ENCODE data around the gene CYP4F22. TPM values are rescaled to one million over a fixed set of nuclear protein-coding genes. Genes with fewer than 3 reads are reported as not detected.

CYP4F22 gene
- total RNA-seq, 1 donor from 2014 or later = not detected

GRCh38 chr19:15495151-15495550, 13.2 kb upstream of the CYP4F22 start:
- TF ChIP-seq, protein P1, sequence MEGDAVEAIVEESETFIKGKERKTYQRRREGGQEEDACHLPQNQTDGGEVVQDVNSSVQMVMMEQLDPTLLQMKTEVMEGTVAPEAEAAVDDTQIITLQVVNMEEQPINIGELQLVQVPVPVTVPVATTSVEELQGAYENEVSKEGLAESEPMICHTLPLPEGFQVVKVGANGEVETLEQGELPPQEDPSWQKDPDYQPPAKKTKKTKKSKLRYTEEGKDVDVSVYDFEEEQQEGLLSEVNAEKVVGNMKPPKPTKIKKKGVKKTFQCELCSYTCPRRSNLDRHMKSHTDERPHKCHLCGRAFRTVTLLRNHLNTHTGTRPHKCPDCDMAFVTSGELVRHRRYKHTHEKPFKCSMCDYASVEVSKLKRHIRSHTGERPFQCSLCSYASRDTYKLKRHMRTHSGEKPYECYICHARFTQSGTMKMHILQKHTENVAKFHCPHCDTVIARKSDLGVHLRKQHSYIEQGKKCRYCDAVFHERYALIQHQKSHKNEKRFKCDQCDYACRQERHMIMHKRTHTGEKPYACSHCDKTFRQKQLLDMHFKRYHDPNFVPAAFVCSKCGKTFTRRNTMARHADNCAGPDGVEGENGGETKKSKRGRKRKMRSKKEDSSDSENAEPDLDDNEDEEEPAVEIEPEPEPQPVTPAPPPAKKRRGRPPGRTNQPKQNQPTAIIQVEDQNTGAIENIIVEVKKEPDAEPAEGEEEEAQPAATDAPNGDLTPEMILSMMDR (IDR thresholded peaks at IDR 0.05; ENCODE audit: unreplicated experiment) = no peak

DNA sequence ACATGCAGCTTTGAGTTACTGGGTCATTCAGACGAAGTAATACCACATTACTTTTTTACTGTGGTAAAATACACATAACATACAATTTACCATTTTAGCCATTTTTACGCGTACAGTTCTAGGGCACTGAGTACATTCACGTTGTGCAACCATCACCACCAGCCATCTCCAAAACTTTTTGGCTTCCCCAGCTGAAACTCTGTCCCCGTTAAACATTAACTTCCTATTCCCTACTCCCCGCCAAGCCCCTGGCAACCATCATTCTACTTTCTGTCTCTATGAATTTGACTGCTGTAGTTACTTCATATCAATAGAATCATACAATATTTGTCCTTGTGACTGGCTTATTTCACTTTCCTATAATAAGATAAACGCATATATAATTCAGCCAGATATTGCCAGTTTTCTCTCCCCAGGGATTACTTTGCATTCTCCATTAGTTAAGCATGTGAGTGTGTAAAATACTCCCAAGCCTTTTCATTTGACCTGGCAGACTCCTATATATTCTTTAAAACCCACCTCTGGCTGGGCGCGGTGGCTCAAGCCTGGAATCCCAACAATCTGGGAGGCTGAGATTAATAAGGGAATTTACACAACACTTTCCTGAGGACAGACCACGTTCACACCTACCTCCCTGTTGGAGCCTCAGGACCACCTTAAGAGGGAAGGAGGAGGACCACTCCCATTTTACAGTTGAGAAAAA, 10.0 kb upstream of the CYP4F22 start:
- no peak overlapping the region for H3K27ac Mint-ChIP-seq (ENCODE audit: unreplicated experiment)
- no peak for DNase-seq (ENCODE audit: low spot score)
- H3K4me1 Mint-ChIP-seq (ENCODE audit: unreplicated experiment) = no peaks in the 10 kb centered on the region
- H3K27me3 Mint-ChIP-seq (ENCODE audit: unreplicated experiment) = peaks cover 4% of the 10 kb centered on the region
- TF ChIP-seq, protein P1 (IDR thresholded peaks at IDR 0.05; ENCODE audit: unreplicated experiment) = no peak
- H3K36me3 Mint-ChIP-seq (ENCODE audit: low read depth, unreplicated experiment) = peaks cover 16% of the 10 kb centered on the region
- no peak overlapping the region for H3K4me3 Mint-ChIP-seq (ENCODE audit: unreplicated experiment)
- H3K9me3 Mint-ChIP-seq (ENCODE audit: unreplicated experiment) = peaks cover 21% of the 10 kb centered on the region

More at GRCh38 chr19:15495151-15495550, 13.2 kb upstream of the CYP4F22 start:
- H3K27me3 Mint-ChIP-seq (ENCODE audit: unreplicated experiment) = peaks cover 4% of the 10 kb centered on the region
- H3K27ac Mint-ChIP-seq (ENCODE audit: unreplicated experiment) = no peak overlapping the region
- DNase-seq (ENCODE audit: low spot score) = no peak
- no peaks in the 10 kb centered on the region for H3K4me1 Mint-ChIP-seq (ENCODE audit: unreplicated experiment)
- H3K4me3 Mint-ChIP-seq (ENCODE audit: unreplicated experiment) = no peak overlapping the region
- peaks cover 12% of the 10 kb centered on the region for H3K36me3 Mint-ChIP-seq (ENCODE audit: low read depth, unreplicated experiment)
- peaks cover 18% of the 10 kb centered on the region for H3K9me3 Mint-ChIP-seq (ENCODE audit: unreplicated experiment)

GRCh38 chr19:15498910-15499309, 9.4 kb upstream of the CYP4F22 start:
- no peak for DNase-seq (ENCODE audit: low spot score)
- Mint-ChIP-seq H3K9me3 (ENCODE audit: unreplicated experiment) (peaks cover 21% of the 10 kb centered on the region), H3K36me3 (ENCODE audit: low read depth, unreplicated experiment) (peaks cover 16% of the 10 kb centered on the region), H3K4me1 (ENCODE audit: unreplicated experiment) (no peaks in the 10 kb centered on the region), H3K27ac (ENCODE audit: unreplicated experiment) (no peak overlapping the region), H3K4me3 (ENCODE audit: unreplicated experiment) (no peak overlapping the region), H3K27me3 (ENCODE audit: unreplicated experiment) (peaks cover 4% of the 10 kb centered on the region)
- TF ChIP-seq, protein P1 (IDR thresholded peaks at IDR 0.05; ENCODE audit: unreplicated experiment) = no peak

GRCh38 chr19:15501596-15501995, 6.7 kb upstream of the CYP4F22 start:
- H3K4me1 Mint-ChIP-seq (ENCODE audit: unreplicated experiment) = no peaks in the 10 kb centered on the region
- H3K9me3 Mint-ChIP-seq (ENCODE audit: unreplicated experiment) = peaks cover 35% of the 10 kb centered on the region
- H3K36me3 Mint-ChIP-seq (ENCODE audit: low read depth, unreplicated experiment) = peaks cover 16% of the 10 kb centered on the region
- H3K27me3 Mint-ChIP-seq (ENCODE audit: unreplicated experiment) = peaks cover 4% of the 10 kb centered on the region
- DNase-seq (ENCODE audit: low spot score) = no peak
- TF ChIP-seq, protein P1 (IDR thresholded peaks at IDR 0.05; ENCODE audit: unreplicated experiment) = no peak
- no peak overlapping the region for H3K27ac Mint-ChIP-seq (ENCODE audit: unreplicated experiment)
- peak overlapping the region; percentile 42 for H3K4me3 Mint-ChIP-seq (ENCODE audit: unreplicated experiment)

- peaks cover 19% of the 10 kb centered on the region for H3K36me3 Mint-ChIP-seq (ENCODE audit: low read depth, unreplicated experiment)
- peaks cover 4% of the 10 kb centered on the region for H3K27me3 Mint-ChIP-seq (ENCODE audit: unreplicated experiment)
- DNase-seq (ENCODE audit: low spot score) = no peak
- no peak overlapping the region for H3K27ac Mint-ChIP-seq (ENCODE audit: unreplicated experiment)
- H3K9me3 Mint-ChIP-seq (ENCODE audit: unreplicated experiment) = peaks cover 41% of the 10 kb centered on the region
- H3K4me1 Mint-ChIP-seq (ENCODE audit: unreplicated experiment) = no peaks in the 10 kb centered on the region
- TF ChIP-seq, protein P1 (IDR thresholded peaks at IDR 0.05; ENCODE audit: unreplicated experiment) = no peak
- no peak overlapping the region for H3K4me3 Mint-ChIP-seq (ENCODE audit: unreplicated experiment)
These were observed 6.1 kb upstream of the CYP4F22 start for GRCh38 chr19:15502264-15502663.

All from endothelial cell (in vitro differentiated cells).